Osteocyte (in vitro differentiated cells): ENCODE results near the gene MT4. TPM values are rescaled to one million over a fixed set of nuclear protein-coding genes. Genes with fewer than 3 reads are reported as not detected.

ENCODE experiments used
- DNase-seq: peaks from one replicate; pipeline ENCODE4 v3.0.0; 2021; ENCODE audit warnings: mixed read lengths; ENCODE audit not compliant: unreplicated experiment; ENCODE audit errors: extremely low spot score
- H3K27ac Mint-ChIP-seq: one replicate; pipeline ENCODE4 v1.8.0; 2021; ENCODE audit warnings: mild to moderate bottlenecking, mixed read lengths; ENCODE audit not compliant: unreplicated experiment
- H3K27me3 Mint-ChIP-seq: one replicate; pipeline ENCODE4 v1.8.0; 2021; ENCODE audit warnings: mixed read lengths; ENCODE audit not compliant: unreplicated experiment
- H3K36me3 Mint-ChIP-seq: one replicate; pipeline ENCODE4 v1.8.0; 2021; ENCODE audit warnings: mixed read lengths; ENCODE audit not compliant: unreplicated experiment
- H3K4me1 Mint-ChIP-seq: one replicate; pipeline ENCODE4 v1.8.0; 2021; ENCODE audit warnings: mixed read lengths; ENCODE audit not compliant: unreplicated experiment
- H3K4me3 Mint-ChIP-seq: one replicate; pipeline ENCODE4 v1.8.0; 2021; ENCODE audit warnings: mild to moderate bottlenecking, moderate library complexity, mixed read lengths; ENCODE audit not compliant: unreplicated experiment
- H3K9me3 Mint-ChIP-seq: one replicate; pipeline ENCODE4 v1.8.0; 2021; ENCODE audit warnings: mixed read lengths; ENCODE audit not compliant: unreplicated experiment
- total RNA-seq: library from RNA; stranded (reverse); gene quantifications from 2 replicates; pipeline ENCODE4 v1.2.1, GENCODE V29; 2021
- TF ChIP-seq, protein P1 (sequence below): fragments of 200-600 bp; sonication (generic); IDR thresholded peaks from 2 replicates; pipeline ENCODE4 v1.5.0; 2021; ENCODE audit warnings: antibody characterized with exemption, mild to moderate bottlenecking, moderate library complexity

The MT4 gene
- total RNA-seq, 1 donor from 2014 or later, result not detected

DNA sequence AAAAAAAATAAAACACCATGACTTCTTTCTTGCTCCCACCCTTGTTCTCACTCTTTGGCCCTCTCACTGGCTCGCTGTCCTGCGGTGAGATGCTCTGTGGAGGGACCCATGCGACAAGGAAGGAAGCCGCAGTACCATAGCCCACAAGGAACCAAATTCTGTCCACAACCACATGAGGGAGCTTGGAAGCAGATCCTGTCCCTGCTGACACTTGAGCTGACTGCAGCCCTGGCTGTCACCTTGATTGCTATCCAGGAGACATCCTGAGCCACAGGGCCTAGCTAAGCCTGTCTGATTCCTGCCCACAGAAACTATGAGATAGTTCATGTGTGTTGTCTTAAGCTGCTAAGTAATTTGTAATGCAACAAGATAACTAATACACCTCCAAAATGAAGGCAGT lies 38.7 kb downstream of the MT4 start:
- H3K27ac Mint-ChIP-seq, result no peak overlapping the region
- no peaks in the 10 kb centered on the region for H3K9me3 Mint-ChIP-seq
- DNase-seq, result no peak
- no peaks in the 10 kb centered on the region for H3K27me3 Mint-ChIP-seq
- H3K4me3 Mint-ChIP-seq, result no peak overlapping the region
- TF ChIP-seq, protein P1, sequence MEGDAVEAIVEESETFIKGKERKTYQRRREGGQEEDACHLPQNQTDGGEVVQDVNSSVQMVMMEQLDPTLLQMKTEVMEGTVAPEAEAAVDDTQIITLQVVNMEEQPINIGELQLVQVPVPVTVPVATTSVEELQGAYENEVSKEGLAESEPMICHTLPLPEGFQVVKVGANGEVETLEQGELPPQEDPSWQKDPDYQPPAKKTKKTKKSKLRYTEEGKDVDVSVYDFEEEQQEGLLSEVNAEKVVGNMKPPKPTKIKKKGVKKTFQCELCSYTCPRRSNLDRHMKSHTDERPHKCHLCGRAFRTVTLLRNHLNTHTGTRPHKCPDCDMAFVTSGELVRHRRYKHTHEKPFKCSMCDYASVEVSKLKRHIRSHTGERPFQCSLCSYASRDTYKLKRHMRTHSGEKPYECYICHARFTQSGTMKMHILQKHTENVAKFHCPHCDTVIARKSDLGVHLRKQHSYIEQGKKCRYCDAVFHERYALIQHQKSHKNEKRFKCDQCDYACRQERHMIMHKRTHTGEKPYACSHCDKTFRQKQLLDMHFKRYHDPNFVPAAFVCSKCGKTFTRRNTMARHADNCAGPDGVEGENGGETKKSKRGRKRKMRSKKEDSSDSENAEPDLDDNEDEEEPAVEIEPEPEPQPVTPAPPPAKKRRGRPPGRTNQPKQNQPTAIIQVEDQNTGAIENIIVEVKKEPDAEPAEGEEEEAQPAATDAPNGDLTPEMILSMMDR, result peak; percentile 60
- no peaks in the 10 kb centered on the region for H3K36me3 Mint-ChIP-seq
- H3K4me1 Mint-ChIP-seq, result peaks cover 32% of the 10 kb centered on the region

DNA sequence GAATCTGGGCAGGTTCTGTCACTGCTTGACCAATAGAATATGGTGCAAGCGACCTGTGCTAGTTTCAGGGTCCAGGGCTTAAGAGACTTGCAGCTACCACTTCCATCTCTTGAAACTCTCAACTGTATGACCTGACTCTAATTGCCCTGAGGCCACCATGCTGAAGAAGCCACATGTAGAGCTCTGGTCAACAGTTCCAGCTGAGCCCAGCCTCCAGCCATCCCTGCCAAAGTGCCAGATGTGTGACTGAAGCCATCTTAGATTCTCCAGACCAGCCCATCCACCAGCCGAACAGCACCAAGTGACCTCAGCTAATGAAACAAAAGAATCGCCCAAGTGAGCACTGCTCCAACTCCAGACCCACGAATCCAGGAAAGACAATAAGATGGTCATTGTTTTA lies 40.1 kb downstream of the MT4 start:
- H3K27me3 Mint-ChIP-seq, result no peaks in the 10 kb centered on the region
- DNase-seq, result no peak

DNA sequence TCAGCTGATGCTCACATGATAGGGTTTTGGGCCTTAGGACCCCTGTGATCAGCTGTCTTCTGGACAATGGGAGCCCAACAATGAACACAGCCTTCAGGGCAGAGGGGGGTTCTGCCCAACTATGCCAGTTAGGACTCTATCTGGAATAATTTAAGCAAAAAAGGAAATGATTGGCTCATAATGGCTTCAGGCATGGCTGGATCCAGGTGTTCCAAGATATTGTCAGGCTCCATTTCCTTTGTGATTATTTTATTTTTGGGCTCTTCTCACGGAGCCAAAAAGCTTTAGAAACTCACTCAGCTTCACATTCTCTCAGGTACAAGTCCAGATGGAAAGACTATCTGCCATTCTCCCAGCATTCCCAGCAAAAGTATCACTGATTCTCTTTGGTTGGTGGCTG lies 40.6 kb downstream of the MT4 start:
- H3K4me1 Mint-ChIP-seq, result peaks cover 37% of the 10 kb centered on the region
- H3K36me3 Mint-ChIP-seq, result no peaks in the 10 kb centered on the region
- no peaks in the 10 kb centered on the region for H3K27me3 Mint-ChIP-seq

More for the DNA sequence above, 40.1 kb downstream of the MT4 start:
- Mint-ChIP-seq H3K4me3 (no peak overlapping the region), H3K27ac (peak overlapping the region; percentile 50), H3K9me3 (no peaks in the 10 kb centered on the region), H3K4me1 (peaks cover 32% of the 10 kb centered on the region), H3K36me3 (no peaks in the 10 kb centered on the region)
- TF ChIP-seq, protein P1, result no peak

GRCh38 chr16:56606071-56606475 lies 41.2 kb downstream of the MT4 start:
- Mint-ChIP-seq H3K9me3 (no peaks in the 10 kb centered on the region), H3K4me1 (peaks cover 42% of the 10 kb centered on the region), H3K4me3 (no peak overlapping the region), H3K27ac (peak overlapping the region; percentile 99), H3K36me3 (no peaks in the 10 kb centered on the region), H3K27me3 (no peaks in the 10 kb centered on the region)
- TF ChIP-seq, protein P1, result no peak
- DNase-seq, result no peak

More for the DNA sequence above, 40.6 kb downstream of the MT4 start:
- TF ChIP-seq, protein P1, result no peak
- H3K9me3 Mint-ChIP-seq, result no peaks in the 10 kb centered on the region
- peak overlapping the region; percentile 99 for H3K27ac Mint-ChIP-seq
- no peak for DNase-seq
- H3K4me3 Mint-ChIP-seq, result no peak overlapping the region

GRCh38 chr16:56606476-56607108 lies 41.7 kb downstream of the MT4 start:
- Mint-ChIP-seq H3K4me1 (peaks cover 47% of the 10 kb centered on the region), H3K9me3 (no peaks in the 10 kb centered on the region), H3K36me3 (no peaks in the 10 kb centered on the region), H3K27ac (peak overlapping the region; percentile 99), H3K4me3 (peak overlapping the region; percentile 55), H3K27me3 (no peaks in the 10 kb centered on the region)
- TF ChIP-seq, protein P1, result no peak
- DNase-seq, result no peak
